GM12878 (cell line): ENCODE results near the gene TMPRSS6. TPM values are rescaled to one million over a fixed set of nuclear protein-coding genes. Genes with fewer than 3 reads are reported as not detected.

ENCODE experiments used
- ATAC-seq: fragments of 200-7000 bp; cut with Tn5 transposase; 3 replicates; pipeline ENCODE4 v1.9.1; 2020; ENCODE audit warnings: mild to moderate bottlenecking, moderate library complexity
- BruUV-seq: library from RNA; stranded (reverse); fragments of 400-500 nt; replicated peaks from 2 replicates; lab custom pipeline; 2021; lab: Mats Ljungman, UMichigan
- CTCF ChIA-PET: fragments of 300-600 bp; sonication (Branson Sonifier 250); formaldehyde crosslinking; extraction: SDS; loops from one replicate; lab custom pipeline; 2021; ENCODE audit warnings: inconsistent platforms; lab: Yijun Ruan, JAX
- POLR2A ChIA-PET: fragments of 350-600 bp; formaldehyde crosslinking; extraction: SDS; loops from one replicate; lab custom pipeline; 2021; ENCODE audit warnings: inconsistent platforms; lab: Charles Lee
- RAD21 ChIA-PET: fragments of 300-600 bp; sonication (Branson Sonifier 250); formaldehyde crosslinking; loops from one replicate; lab custom pipeline; 2023; ENCODE audit warnings: antibody characterized with exemption; ENCODE audit not compliant: unreplicated experiment; lab: Charles Lee
- SMC1A ChIA-PET: fragments of 300-600 bp; sonication (Branson Sonifier 250); formaldehyde crosslinking; loops from one replicate; lab custom pipeline; 2023; ENCODE audit not compliant: unreplicated experiment, uncharacterized antibody; lab: Charles Lee
- DNase-seq: peaks from one replicate; pipeline ENCODE4 v3.0.0-alpha.2; 2011; ENCODE audit warnings: low read depth, low spot score
- FAIRE-seq: peaks from 3 replicates; lab custom pipeline; 2011; peaks lifted over from hg19 to GRCh38; lab: Jason Lieb, UNC
- H2AFZ ChIP-seq: 2 replicates; pipeline ENCODE4 v1.6.0; 2011; ENCODE audit warnings: low read depth, low read length, control low read depth; ENCODE audit not compliant: control insufficient read depth
- H3K27ac ChIP-seq: 2 replicates; pipeline ENCODE4 v1.5.1; 2011; ENCODE audit warnings: control low read depth; ENCODE audit not compliant: control insufficient read depth, insufficient read depth
- H3K27me3 ChIP-seq, 2 experiments: replicated peaks in 1 of 2; 2 replicates each; pipeline versions ENCODE4 v1.6.0 to v1.6.1; 2011; ENCODE audit warnings: low read length in 1 of 2; ENCODE audit not compliant: control insufficient read depth in 2 of 2, insufficient read depth in 2 of 2
- H3K36me3 ChIP-seq, 2 experiments: 2 replicates each; pipeline ENCODE4 v1.5.1; 2011; ENCODE audit warnings: low read length in 1 of 2; ENCODE audit not compliant: control insufficient read depth in 2 of 2, insufficient read depth in 2 of 2
- H3K4me1 ChIP-seq: 2 replicates; pipeline ENCODE4 v1.6.1; 2011; ENCODE audit warnings: mild to moderate bottlenecking, low read length, moderate library complexity, mixed read lengths; ENCODE audit not compliant: control insufficient read depth, insufficient read depth
- H3K4me2 ChIP-seq: 2 replicates; pipeline ENCODE4 v1.6.0; 2011; ENCODE audit warnings: control low read depth; ENCODE audit not compliant: control insufficient read depth, insufficient read depth
- H3K4me3 ChIP-seq: fragments of 200-600 bp; sonication (generic); 2 replicates; pipeline ENCODE4 v1.5.1; 2016
- H3K79me2 ChIP-seq: 2 replicates; pipeline ENCODE4 v1.6.0; 2011; ENCODE audit warnings: low read length; ENCODE audit not compliant: control insufficient read depth, insufficient read depth
- H3K9ac ChIP-seq: 2 replicates; pipeline ENCODE4 v1.8.0; 2011; ENCODE audit warnings: low read length, control low read depth, mixed read lengths; ENCODE audit not compliant: control insufficient read depth, insufficient read depth
- H3K9me3 ChIP-seq: replicated peaks from 3 replicates; pipeline ENCODE4 v1.5.1; 2011; ENCODE audit warnings: mild to moderate bottlenecking, low read length; ENCODE audit not compliant: control insufficient read depth, insufficient read depth
- H4K20me1 ChIP-seq: 2 replicates; pipeline ENCODE4 v1.6.0; 2011; ENCODE audit not compliant: control insufficient read depth, insufficient read depth
- CBFB ChIP-seq: IDR thresholded peaks from 2 replicates; pipeline ENCODE4 v1.6.1; 2016; ENCODE audit warnings: antibody characterized with exemption, low read depth
- DPF2 ChIP-seq: fragments of 450-650 bp; IDR thresholded peaks from 2 replicates; pipeline ENCODE4 v1.6.1; 2017; ENCODE audit warnings: mild to moderate bottlenecking
- HSF1 ChIP-seq: fragments of 150-350 bp; IDR thresholded peaks from 2 replicates; pipeline ENCODE4 v1.6.1; 2014; ENCODE audit warnings: mild to moderate bottlenecking, low read depth, low read length
- RFX5 ChIP-seq: IDR thresholded peaks from 2 replicates; pipeline ENCODE4 v1.6.1; 2011; ENCODE audit warnings: low read depth, low read length, improper control_type of control experiment
- WGBS: methylation state at CpG from one replicate; pipeline ENCODE4 v1.1.6; 2016; ENCODE audit warnings: low lambda C conversion rate; ENCODE audit not compliant: insufficient replicate concordance, insufficient coverage; ENCODE audit errors: missing lambda C conversion rate; 5-methylcytosine and 5-hydroxymethylcytosine counted together
- in situ Hi-C: fragments of 300-500 bp; cut with MboI; formaldehyde crosslinking; loops from 9 replicates; pipeline ENCODE4 v1.14.3; 2018; ENCODE audit warnings: mixed read lengths
- intact Hi-C: fragments of 100-400 bp; cut with micrococcal nuclease; formaldehyde crosslinking; loops from one replicate; pipeline ENCODE4 v1.14.2; 2022; ENCODE audit not compliant: unreplicated experiment
- polyA plus RNA-seq, 11 experiments: library from polyadenylated mRNA; depleted of rRNA in 4 of 11; unstranded in 6 of 11; stranded (reverse) in 5 of 11; fragments of >200 nt; fragmentation: Nextera tagmentation in 4 of 11; fragmentation: Illumina TruSeq in 1 of 11; extraction: Ambion mirVana in 4 of 11; extraction: Trizol in 1 of 11; gene quantifications; 1 replicate in 1 of 11; 2 replicates in 10 of 11; pipeline versions ENCODE4 v1.2.1 to v1.2.3, GENCODE V29; 2011 to 2016; ENCODE audit warnings: inconsistent platforms in 2 of 11, missing spikeins in 2 of 11, low read depth in 1 of 11
- total RNA-seq, 4 experiments: library from RNA; depleted of rRNA in 3 of 4; stranded (reverse); fragments of >200 nt in 3 of 4; fragmentation: Illumina TruSeq in 1 of 4; extraction: Trizol in 1 of 4; gene quantifications; 2 replicates each; pipeline versions ENCODE4 v1.2.1 to v1.2.3, GENCODE V29; 2013 to 2021
- TF ChIP-seq, protein P1 (sequence below): fragments of 450-650 bp; IDR thresholded peaks from 2 replicates; pipeline ENCODE4 v1.6.1; 2017; ENCODE audit warnings: borderline replicate concordance
- TF ChIP-seq, protein P2 (sequence below): fragments of 450-650 bp; IDR thresholded peaks from 2 replicates; pipeline ENCODE4 v1.6.1; 2017; ENCODE audit warnings: mild to moderate bottlenecking, low read depth, inconsistent platforms; ENCODE audit not compliant: poor library complexity, severe bottlenecking

TMPRSS6 gene
- total and polyA plus RNA-seq, 10 of the 15 experiments (the other 5 are each of a cell fraction or from before 2014, with no cell fraction given) = 0.06 to 0.69 (median 0.19) TPM; not detected in 6

- TF ChIP-seq HSF1 (no peak), CBFB (no peak)
- TF ChIP-seq, protein P1, sequence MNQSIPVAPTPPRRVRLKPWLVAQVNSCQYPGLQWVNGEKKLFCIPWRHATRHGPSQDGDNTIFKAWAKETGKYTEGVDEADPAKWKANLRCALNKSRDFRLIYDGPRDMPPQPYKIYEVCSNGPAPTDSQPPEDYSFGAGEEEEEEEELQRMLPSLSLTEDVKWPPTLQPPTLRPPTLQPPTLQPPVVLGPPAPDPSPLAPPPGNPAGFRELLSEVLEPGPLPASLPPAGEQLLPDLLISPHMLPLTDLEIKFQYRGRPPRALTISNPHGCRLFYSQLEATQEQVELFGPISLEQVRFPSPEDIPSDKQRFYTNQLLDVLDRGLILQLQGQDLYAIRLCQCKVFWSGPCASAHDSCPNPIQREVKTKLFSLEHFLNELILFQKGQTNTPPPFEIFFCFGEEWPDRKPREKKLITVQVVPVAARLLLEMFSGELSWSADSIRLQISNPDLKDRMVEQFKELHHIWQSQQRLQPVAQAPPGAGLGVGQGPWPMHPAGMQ = no peak
- TF ChIP-seq, protein P2, sequence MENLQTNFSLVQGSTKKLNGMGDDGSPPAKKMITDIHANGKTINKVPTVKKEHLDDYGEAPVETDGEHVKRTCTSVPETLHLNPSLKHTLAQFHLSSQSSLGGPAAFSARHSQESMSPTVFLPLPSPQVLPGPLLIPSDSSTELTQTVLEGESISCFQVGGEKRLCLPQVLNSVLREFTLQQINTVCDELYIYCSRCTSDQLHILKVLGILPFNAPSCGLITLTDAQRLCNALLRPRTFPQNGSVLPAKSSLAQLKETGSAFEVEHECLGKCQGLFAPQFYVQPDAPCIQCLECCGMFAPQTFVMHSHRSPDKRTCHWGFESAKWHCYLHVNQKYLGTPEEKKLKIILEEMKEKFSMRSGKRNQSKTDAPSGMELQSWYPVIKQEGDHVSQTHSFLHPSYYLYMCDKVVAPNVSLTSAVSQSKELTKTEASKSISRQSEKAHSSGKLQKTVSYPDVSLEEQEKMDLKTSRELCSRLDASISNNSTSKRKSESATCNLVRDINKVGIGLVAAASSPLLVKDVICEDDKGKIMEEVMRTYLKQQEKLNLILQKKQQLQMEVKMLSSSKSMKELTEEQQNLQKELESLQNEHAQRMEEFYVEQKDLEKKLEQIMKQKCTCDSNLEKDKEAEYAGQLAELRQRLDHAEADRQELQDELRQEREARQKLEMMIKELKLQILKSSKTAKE = no peak
Measured at GRCh38 chr22:37111156-37111717, 1.7 kb upstream of the TMPRSS6 start (continued).

DNA sequence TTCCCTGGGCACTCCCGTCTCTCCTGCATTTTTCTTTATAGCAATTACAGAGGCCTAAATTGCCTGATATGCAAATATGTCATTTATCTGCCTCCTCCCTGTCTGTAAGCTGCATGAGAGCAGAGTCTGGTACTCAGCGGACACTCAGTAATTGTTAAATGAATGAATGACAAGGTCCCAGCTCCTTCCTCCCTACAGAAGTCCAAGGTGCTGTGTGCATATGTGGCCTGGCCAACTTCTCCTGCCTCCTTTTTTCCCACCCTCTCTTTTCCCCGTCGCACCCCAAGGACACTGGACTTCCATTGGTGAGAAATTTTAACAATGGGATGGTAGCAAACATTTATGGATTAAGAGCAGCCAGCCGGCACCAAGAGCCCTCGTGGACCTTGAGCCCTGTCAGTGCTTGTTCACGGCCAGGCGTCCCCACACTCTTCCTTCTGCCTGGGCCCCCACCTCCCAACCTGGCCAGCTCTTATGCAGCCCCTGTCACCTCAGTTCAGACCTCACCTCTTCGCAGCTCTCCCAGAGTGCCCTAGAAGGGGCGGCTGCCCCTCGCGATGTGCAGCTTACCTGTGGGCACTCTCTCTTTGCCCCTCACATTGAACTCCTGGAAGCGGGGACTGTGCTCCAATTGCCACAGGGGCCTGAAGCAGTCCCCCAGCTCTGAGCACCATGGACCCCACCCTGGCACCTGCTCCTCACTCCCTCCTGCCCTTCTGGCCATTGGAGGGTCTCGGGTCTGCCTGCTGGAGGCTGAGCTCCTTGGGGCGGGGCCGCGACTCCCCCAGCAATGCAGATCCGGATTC is 1.5 kb downstream of the TMPRSS6 start:
- ChIA-PET SMC1A (no interaction called here), POLR2A (no interaction called here), RAD21 (no interaction called here), CTCF (interaction anchor here (0.9 kb wide), 1 partner anchor 8 kb away, joined by 3 read pairs; no protein-coding TSS in a partner anchor)
- H3K27me3 ChIP-seq = no peaks in the 10 kb centered on the region
- no peaks in the 10 kb centered on the region for H3K79me2 ChIP-seq
- H3K4me2 ChIP-seq = no peak overlapping the region
- H3K36me3 ChIP-seq = no peaks in the 10 kb centered on the region
- no TSS peak for BruUV-seq
- H3K27ac ChIP-seq = no peak overlapping the region
- ATAC-seq (no peak), FAIRE-seq (no peak), DNase-seq (no peak)
- no peak overlapping the region for H2AFZ ChIP-seq
- WGBS = 51% methylated on average over 18 of the region's 18 CpGs
- no peak overlapping the region for H3K4me3 ChIP-seq
- no peaks in the 10 kb centered on the region for H4K20me1 ChIP-seq
- TF ChIP-seq DPF2 = no peak
- TF ChIP-seq RFX5 = no peak
- intact Hi-C loops (no loop called here), in situ Hi-C loops (no loop called here)
- H3K9me3 ChIP-seq = no peaks in the 10 kb centered on the region
- H3K4me1 ChIP-seq = peaks cover 7% of the 10 kb centered on the region; the same call in 1 of the 2 replicates
- no peak overlapping the region for H3K9ac ChIP-seq
